NAMALWA (cell line): ENCODE results near the gene RHOJ.
"Not testable (repeated sequence)": the region's sequence is repeated elsewhere in the genome, so short reads cannot be mapped to it uniquely, and the experiment has no call there.

Experiments
- DNase-seq: peaks from one replicate; pipeline ENCODE4 v3.0.0-alpha.2; 2015; ENCODE audit warnings: low spot score

The RHOJ gene

DNA sequence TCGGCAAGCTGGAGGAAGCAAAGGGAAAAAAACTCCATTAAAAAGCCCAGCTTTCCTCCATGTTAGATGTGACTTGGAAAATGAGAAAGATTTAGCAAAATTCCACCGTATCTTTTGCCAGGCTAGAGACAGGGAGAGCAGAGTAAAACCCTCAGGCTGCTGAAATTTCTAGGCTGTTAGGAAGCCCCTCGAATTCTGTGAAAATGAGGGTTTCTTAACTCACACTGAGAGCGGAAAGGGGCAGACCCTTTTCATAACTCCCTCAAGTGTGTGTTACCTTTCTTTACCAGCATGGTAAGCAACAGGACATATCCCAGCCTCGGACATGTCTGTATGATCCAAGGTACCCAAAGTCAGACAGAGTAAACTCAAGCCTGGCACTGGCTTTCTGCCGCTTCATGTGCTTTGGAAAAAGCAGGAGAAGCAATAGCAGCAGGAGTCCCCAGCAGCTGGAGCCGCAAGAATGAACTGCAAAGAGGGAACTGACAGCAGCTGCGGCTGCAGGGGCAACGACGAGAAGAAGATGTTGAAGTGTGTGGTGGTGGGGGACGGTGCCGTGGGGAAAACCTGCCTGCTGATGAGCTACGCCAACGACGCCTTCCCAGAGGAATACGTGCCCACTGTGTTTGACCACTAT lies at the start of gene RHOJ:
RHOJ (plus strand) TSS at position 37 of the 637 bp plus-strand sequence; CDS start at position 464, 427 bp downstream.
- DNase-seq: no peak

DNA sequence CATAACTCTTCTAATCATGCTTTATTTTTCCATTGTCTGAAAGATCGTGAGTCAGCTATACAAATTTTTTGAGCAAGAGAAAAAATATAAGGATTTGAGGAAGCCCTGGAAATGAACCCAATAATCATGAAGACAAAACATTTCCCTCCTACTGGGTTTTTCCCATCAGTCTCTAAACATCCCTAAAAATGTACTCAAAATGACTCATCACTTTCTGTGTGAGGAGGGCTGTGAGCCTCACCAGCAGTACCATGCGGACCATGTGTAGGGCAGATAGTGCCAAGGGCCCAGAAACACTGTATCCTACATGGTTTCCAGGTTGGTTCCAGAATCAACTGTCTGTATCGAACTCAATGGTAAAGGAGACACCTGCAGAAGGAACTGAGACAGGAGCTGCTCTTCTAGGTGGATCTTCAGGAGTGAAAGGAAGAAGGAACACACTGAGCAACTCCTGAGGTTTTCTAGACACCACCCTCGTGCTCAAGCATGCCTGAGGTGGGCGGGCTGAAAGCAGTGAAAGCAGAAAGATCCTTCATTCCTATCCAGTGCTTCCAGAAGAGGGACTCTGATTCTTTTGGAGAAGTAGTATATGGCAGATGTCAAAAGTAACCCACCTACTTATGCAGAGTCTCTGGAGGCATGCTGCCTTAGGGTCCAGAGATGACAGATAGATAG lies 48.6 kb upstream of the RHOJ start:
- DNase-seq: no peak

DNA sequence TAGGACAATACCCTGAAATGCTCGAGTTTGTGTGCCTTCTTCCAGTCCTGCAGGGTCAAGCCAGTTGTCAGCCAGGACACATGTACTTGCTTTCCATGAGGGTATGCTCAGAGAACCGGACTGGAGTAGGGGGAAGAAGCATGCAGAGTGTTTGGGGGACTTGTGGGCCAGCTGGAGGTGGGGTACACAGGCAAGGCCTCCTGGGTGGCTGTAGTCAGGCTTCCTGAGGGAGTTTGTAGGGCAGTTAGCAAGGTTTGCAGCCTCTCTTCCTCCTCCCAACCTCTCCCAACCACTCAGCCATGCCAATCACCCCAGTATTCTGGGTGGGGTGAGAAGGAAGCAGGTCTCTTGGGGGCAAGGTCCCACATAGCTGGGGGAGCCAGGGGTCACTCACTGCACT lies 47.0 kb upstream of the RHOJ start:
- DNase-seq: no peak

DNA sequence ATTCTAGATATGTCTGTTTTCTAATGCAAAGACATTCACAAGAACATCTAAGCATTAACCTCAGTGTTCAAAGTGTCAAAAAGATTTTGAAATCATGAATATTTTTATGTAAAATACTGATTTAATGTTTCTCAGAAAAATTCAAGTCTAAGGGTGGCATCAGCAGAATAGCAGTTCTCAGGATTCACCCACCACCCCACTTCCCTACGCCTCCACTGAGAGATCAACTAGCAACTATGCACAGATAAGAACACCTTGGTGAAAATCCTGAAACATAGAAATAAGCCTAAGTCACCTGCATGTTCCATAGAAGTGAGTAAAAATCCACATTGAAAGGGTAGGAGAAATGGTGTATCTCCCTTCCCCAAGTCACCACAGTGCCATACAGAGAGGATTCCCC lies 40.9 kb upstream of the RHOJ start:
- DNase-seq: no peak

DNA sequence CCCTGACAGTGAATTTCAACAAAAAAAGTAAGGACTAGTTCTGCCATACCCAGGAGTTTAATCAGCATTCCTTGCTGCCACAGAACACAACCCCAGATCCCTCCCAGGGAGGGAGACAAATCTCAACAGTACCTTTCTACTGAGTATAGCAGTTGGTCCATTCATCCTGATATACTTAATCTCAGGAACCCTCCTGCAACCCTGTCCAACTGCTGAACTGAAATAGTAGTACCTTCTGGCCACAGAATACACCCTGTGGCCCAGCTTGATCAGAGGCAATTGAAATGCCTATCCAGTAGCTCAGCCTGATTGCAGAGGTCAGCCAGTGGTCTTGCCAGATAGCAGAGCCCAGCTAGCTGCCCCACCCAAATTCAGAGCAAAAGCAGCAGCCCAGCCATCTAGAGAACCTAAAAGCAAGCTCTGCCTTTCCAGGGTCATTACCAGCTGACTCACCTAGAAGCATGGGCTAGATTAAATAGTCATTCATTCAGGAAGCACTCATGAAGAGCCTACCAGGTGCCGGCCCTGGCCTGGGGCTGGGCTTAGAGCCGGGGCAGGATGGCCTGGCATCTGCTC lies 40.0 kb upstream of the RHOJ start:
- DNase-seq: no peak

DNA sequence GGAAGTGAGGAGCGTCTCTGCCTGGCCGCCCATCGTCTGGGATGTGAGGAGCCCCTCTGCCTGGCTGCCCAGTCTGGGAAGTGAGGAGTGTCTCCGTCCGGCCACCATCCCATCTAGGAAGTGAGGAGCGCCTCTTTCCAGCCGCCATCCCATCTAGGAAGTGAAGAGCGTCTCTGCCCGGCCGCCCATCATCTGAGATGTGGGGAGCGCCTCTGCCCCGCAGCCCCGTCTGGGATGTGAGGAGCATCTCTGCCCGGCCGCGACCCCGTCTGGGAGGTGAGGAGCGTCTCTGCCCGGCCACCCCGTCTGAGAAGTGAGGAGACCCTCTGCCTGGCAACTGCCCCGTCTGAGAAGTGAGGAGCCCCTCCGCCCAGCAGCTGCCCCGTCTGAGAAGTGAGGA lies 39.0 kb upstream of the RHOJ start:
- DNase-seq: not testable (repeated sequence)

DNA sequence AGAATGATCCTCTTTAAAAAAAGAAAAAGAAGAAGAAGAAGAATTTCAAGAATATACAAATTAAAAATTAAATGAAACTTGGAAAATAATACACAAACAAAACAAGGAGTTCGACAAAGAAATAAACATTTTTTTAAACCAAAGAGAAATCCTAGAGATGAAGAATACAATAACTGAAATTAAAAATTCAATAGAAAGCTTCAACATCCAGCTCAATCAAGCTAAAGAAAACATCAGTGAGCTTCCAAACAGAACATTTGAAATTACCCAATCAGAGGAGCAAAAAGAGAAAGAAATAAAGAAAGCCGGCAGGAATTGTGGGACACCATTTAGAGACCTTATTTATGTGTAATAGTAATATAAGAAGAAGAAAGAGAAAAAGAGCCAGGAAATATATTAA lies 37.2 kb upstream of the RHOJ start:
- no peak for DNase-seq

DNA sequence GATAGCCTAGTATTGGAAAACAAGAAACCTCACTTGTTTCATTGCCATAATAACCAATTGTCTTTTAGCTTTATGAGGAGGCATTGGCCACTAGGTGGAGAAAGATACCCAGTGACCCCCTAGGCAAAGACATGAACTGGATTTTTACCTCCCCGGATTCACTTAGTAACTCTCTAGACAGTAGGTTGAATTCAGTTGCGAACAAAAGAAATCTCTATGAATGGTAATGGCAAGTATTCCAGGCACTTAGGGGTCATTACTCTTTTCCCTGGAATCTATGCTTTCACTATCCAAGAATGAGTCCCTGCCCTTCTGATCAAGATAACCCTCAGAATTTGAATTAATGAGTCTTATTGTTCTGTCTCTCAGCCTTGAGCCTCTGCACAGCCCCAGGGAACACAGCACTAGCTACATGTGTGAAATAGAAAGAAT lies 29.5 kb upstream of the RHOJ start:
- peak; percentile 34 for DNase-seq

DNA sequence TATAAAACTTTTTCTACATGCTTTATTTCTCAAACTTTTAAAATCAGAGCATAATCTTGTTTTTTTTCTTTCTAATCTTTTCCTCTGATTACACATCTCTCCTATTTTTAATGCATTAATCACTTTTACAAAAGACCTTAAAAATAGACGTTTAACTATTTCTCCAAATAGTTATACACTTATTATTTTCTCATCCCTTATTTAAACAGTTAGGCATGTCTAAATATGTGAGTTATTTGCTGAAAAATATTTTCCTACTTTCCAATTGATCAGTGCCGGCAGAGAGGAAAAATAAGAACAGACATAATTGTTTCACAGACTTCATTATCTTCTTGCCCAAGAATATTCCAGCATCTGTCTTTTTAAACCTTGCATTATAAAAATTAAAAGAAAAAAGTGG lies 28.7 kb upstream of the RHOJ start:
- no peak for DNase-seq

DNA sequence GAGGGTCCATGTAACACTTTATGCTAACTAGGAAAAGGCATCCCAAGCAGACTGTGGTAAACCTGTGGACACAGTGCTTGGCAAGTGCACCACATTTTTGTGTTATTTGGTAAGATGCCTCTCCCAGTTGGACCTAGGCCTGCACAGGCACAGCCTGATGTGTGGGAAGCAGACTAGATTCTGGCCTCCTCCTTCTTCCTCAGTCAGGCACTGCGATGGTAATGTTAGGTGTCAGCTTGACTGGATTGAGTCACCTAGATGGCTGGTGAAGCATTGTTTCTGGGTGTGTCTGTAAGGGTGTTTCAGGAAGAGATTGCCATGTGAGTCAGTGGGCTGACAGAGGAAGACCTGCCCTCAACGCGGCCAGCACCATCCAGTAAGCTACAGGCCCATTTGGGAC lies 25.3 kb upstream of the RHOJ start:
- DNase-seq: no peak

DNA sequence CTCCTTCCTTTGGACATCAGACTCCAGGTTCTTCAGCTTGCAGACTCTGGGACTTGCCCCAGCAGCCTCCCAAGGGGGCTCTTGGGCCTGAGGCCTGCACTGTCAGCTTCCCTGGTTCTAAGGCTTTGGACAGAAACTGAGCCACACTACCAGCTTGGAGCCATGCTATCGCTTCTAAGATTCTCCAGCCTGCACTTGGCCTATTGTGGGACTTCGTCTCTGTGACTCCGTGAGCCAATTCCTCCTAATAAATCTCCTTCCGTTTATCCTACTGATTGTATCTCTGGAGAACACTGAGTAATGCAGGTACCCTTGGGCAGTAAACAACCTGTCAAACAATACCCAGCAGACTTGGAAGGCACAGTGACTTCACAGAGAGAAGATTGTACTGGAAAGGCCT lies 24.9 kb upstream of the RHOJ start:
- DNase-seq: no peak

DNA sequence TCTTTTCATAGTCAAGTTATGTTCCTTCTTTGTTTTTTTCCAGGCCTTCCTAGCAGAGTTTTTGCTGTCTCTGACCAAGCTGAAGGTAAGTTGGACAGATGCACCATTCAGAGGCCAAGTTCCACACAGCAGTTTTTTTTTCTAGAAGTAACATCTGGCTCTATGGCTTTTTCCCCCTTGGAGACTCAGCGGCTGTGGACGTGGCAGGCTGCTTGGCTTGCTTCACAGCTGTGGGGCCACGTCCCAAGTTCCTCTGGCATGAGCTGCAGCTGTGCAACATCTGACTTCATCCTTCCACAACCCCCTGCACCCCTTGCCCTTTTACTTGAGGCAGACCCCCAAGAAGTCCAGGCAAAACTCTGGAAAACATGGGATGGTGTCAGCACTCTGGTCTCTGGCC lies 24.2 kb upstream of the RHOJ start:
- no peak for DNase-seq

DNA sequence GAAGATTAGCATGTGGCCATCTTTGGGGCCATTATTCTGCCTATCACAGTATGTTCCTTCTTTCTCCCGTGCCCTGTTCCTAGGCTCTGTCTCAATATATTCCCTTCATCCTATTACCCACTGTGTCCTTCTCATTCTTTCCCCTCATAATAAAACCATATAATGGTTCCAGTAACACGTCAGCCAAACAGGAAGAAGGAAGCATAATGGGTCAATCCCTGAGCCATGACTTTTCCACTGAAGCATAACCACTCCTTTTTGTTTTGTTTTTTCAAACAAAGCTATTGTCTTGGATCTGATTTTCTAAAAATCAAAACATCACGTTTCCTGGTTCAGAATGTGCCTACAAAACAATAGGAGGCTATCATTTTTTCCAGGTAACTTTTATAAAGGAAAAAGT lies 21.3 kb upstream of the RHOJ start:
- no peak for DNase-seq

DNA sequence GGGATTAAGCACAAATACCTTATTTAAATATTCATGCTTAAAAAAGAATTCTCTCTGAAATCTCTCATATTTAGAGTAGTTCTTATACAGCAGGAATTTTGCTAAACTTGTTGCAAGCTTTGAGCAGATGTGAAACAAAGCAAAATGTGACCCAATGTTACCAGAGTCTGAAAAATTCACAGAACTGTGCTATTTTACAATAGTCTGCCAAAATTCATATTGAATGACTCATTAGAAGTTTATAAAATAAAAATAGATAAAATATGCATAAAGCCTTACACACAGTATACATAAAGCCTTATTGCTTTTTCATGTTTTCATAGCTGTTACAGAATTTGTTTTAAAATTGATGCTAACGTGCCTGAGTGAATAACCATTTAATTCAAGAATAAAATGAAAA lies 17.8 kb upstream of the RHOJ start:
- no peak for DNase-seq

DNA sequence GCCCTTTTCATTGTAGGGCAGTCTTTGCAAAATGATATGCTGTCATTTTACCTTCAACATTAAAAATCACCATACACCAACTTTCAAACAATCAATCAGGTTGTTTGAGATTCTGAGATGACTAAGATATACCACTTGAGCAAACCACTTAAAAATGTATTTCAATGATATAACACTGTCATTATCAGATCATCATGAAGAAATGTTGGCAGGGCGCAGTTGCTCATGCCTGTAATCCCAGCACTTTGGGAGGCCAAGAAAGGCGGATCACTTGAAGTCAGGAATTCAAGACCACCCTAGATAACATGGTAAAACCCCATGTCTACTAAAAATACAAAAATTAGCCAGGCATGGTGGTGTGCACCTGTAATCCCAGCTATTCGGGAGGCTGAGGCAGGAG lies 13.0 kb upstream of the RHOJ start:
- no peak for DNase-seq

DNA sequence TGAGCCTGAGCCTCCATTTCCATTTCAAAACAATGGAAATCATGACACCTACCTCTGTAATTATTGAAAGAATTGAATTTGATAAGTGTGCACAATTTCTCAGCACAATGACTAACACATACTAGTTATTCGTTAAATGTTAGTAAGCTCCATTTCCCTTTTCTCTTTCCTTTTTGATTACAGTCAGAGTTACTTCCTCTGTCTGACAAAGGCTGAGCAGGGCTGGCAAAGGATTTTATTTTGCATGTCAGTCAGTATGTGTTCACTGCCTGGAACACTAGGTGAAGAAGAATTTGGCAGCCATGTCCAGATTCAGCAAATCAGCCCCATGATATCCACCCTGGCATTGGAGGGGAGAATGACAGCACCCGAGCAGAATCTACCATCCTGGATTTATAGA lies 12.2 kb upstream of the RHOJ start:
- DNase-seq: no peak

DNA sequence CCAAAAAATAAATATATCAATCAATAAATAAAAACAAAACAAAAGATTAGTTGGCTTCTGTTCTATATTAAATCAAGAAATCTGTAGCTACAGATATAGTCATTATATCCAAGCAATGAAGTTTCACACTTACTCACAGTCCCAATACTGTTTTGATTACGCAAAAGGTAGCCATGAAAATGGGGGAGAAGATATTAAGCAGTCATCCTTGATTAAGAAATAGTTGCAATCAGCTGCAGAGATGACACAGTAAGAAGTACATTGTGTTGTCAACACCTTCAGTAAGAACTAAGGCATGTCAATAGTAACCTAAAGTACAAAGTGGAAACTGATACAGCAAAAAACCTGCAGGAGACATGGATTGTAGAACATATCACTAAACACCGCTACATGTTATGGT lies 11.0 kb upstream of the RHOJ start:
- DNase-seq: no peak

DNA sequence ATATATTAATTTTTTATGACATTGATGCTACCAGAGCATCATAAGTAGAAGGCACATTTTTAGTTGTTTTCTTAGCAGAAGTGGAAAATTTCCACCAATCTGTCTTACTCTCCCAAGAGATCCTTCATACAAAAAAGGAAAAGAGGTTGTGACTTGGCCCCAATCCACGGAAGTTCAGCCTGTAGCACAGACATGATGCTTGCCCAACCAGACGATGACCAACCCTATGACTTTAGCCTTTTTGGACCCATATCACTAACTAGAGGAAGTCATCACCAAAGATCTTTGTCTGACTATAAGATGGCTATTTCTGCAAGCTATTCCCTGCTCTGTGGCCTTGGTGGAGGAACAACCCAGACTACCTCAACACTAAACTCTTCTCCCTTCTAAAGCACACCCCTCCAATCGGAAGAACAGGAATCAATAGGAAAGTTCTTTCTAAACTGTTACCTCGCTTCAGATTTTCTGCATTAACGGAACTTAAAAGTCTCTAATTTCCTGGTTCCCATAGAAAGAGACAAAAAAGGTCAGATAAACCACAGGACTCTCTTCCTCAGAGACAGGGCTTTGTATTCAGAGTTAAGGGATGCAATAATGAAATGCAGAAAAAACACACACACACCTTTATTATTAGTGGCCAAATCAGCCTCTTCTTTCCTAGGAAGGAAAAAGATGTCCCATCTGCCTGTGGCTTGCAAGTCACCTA lies 4.1 kb upstream of the RHOJ start:
- no peak for DNase-seq

DNA sequence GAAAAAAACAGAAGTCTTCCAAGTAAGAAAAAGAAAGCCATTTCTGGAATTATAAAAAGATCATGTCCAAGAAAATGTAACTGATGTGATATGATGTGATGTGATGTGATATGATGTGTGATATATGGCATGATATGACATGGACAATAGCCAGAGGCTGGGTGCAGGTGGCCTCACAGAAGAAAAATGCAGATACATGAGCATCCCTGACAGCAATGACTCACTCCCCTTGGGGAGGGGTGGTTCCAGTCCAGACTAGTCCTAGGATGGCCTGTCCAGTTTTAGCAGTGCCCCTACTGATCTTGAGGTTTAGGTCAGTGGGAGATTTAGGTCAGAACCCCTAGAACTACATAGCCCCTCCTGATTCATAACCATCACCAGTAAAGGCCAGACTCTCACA lies 3.5 kb upstream of the RHOJ start:
- DNase-seq: no peak

DNA sequence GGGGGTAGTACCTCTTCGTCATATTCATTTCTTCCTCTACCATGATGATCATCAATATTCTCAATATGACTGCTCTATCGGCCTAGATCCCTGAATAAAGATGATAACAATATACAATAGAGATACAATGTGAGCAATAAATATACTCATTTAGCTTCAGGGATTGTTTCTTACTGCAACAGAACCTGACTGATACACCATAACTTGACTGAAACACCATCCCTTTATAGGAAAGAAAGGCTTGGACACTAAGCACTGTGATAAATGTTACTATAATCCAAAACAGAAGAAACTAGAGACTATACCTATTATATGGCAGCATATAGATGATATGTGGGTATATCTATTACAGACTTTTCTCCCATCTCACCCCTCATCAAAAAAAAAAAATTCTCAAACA lies 1.2 kb upstream of the RHOJ start:
- no peak for DNase-seq

DNA sequence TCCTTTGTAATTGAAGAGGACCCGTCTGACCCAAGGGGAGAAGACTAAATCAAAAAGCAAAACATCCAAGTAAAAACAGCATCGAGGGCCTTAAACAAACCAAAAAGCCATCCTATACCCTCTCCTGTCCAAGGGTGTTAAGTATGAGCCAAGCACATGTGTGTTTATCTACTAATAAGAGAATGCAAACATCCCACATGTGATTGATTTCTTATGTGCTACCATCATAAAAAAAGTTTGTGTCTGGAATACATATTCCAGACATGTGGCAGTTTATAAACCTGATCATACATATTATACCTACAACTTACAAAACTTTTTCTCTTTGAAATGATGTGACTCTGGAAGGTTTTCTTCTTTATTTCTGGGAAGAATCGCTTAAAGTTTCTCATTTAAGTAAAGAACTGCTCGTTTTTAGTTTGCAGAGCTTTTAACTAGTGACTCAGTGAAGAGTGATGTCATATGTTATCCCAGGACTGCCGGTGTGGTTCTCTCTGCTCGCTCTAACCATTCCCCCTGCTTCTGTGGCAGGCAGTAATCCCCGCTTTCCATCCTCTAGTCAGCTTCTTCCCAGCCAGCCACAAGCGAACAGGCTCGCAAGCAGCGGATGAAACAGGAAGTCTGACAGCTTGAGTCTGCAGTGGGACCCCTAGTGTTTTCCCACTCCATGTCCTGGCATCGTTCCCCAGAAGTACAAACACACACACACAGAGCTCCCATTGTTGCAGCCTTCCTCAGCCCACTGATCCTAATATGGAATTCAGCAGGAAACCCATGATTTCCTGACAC lies 431 bp upstream of the RHOJ start:
- no peak for DNase-seq

DNA sequence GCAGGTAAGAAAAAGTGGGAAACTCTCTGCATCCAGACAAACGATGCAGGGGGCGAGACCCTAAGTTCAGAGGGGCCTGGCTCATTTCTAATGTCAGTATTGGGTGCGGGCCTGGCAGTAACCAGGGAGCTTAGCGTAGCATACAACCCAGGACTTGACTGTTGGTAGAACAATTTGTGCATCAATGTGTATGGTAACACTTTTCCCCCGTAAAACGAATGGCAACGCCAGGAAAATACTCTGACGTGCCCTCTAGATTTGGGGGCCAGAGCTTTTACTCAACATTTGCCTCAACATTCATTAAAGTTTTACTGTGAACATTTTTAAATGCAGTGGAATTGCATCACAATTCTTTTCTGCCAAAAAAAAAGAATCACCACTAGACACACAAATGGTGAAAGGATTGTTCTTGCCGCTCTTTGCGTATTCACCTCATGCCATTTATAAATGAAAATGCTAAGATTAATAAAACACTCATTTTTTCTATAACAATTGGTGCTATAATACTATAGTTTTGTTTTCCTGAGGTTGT lies 867 bp downstream of the RHOJ start:
- DNase-seq: no peak
